ENCODE data around the gene H2BK1. TPM values are rescaled to one million over a fixed set of nuclear protein-coding genes. Genes with fewer than 3 reads are reported as not detected.

Gene H2BK1
- total RNA-seq, 2 donors from 2014 or later: 3.4 to 4.4 TPM

GRCh38 chr7:151198945-151199848, 11.1 kb downstream of the H2BK1 start:
- no peak for DNase-seq
- no peak overlapping the region for H3K27ac Mint-ChIP-seq
- no peaks in the 10 kb centered on the region for H3K9me3 Mint-ChIP-seq
- ATAC-seq (replicated peaks in 1 of 2): no peak
- peaks cover 9% of the 10 kb centered on the region for H3K27me3 Mint-ChIP-seq (ENCODE audit: low read depth)
- no peaks in the 10 kb centered on the region for H3K4me1 Mint-ChIP-seq (ENCODE audit: low read depth)
- no peak overlapping the region for H3K4me3 Mint-ChIP-seq
- H3K36me3 Mint-ChIP-seq (ENCODE audit: insufficient read depth in 2 of 2): no peaks in the 10 kb centered on the region

- Mint-ChIP-seq H3K9me3 (no peaks in the 10 kb centered on the region), H3K27ac (no peak overlapping the region), H3K36me3 (ENCODE audit: insufficient read depth in 2 of 2) (no peaks in the 10 kb centered on the region), H3K4me1 (ENCODE audit: low read depth) (no peaks in the 10 kb centered on the region), H3K4me3 (no peak overlapping the region), H3K27me3 (ENCODE audit: low read depth) (peaks cover 9% of the 10 kb centered on the region)
- ATAC-seq (replicated peaks in 1 of 2) (no peak), DNase-seq (no peak)
These were observed 12.4 kb downstream of the H2BK1 start for GRCh38 chr7:151197932-151198331.

GRCh38 chr7:151195616-151196450, 14.5 kb downstream of the H2BK1 start:
- no peak overlapping the region for H3K4me3 Mint-ChIP-seq
- H3K9me3 Mint-ChIP-seq: no peaks in the 10 kb centered on the region
- H3K27me3 Mint-ChIP-seq (ENCODE audit: low read depth): peaks cover 9% of the 10 kb centered on the region

GRCh38 chr7:151194188-151194587, 16.1 kb downstream of the H2BK1 start:
- Mint-ChIP-seq H3K27ac (no peak overlapping the region), H3K4me3 (no peak overlapping the region)
- no peak for ATAC-seq (replicated peaks in 1 of 2)

More at GRCh38 chr7:151195616-151196450, 14.5 kb downstream of the H2BK1 start:
- Mint-ChIP-seq H3K27ac (no peak overlapping the region), H3K4me1 (ENCODE audit: low read depth) (no peaks in the 10 kb centered on the region), H3K36me3 (ENCODE audit: insufficient read depth in 2 of 2) (no peaks in the 10 kb centered on the region)
- ATAC-seq (replicated peaks in 1 of 2) (no peak), DNase-seq (no peak)

GRCh38 chr7:151193203-151193978, 16.9 kb downstream of the H2BK1 start:
- Mint-ChIP-seq H3K36me3 (ENCODE audit: insufficient read depth in 2 of 2) (no peaks in the 10 kb centered on the region), H3K27me3 (ENCODE audit: low read depth) (peaks cover 9% of the 10 kb centered on the region), H3K4me3 (no peak overlapping the region), H3K27ac (no peak overlapping the region), H3K4me1 (ENCODE audit: low read depth) (no peaks in the 10 kb centered on the region), H3K9me3 (no peaks in the 10 kb centered on the region)
- no peak for DNase-seq
- ATAC-seq (replicated peaks in 1 of 2): no peak

More at GRCh38 chr7:151194188-151194587, 16.1 kb downstream of the H2BK1 start:
- Mint-ChIP-seq H3K36me3 (ENCODE audit: insufficient read depth in 2 of 2) (no peaks in the 10 kb centered on the region), H3K27me3 (ENCODE audit: low read depth) (peaks cover 9% of the 10 kb centered on the region), H3K4me1 (ENCODE audit: low read depth) (no peaks in the 10 kb centered on the region), H3K9me3 (no peaks in the 10 kb centered on the region)
- no peak for DNase-seq

- no peak for DNase-seq
- Mint-ChIP-seq H3K27me3 (ENCODE audit: low read depth) (peaks cover 9% of the 10 kb centered on the region), H3K36me3 (ENCODE audit: insufficient read depth in 2 of 2) (no peaks in the 10 kb centered on the region), H3K27ac (no peak overlapping the region), H3K4me3 (no peak overlapping the region), H3K4me1 (ENCODE audit: low read depth) (no peaks in the 10 kb centered on the region), H3K9me3 (no peaks in the 10 kb centered on the region)
- ATAC-seq (replicated peaks in 1 of 2): no peak
These were observed 18.2 kb downstream of the H2BK1 start for GRCh38 chr7:151192002-151192539.

GRCh38 chr7:151191544-151191943, 18.7 kb downstream of the H2BK1 start:
- DNase-seq: no peak
- Mint-ChIP-seq H3K9me3 (no peaks in the 10 kb centered on the region), H3K4me3 (no peak overlapping the region), H3K36me3 (ENCODE audit: insufficient read depth in 2 of 2) (no peaks in the 10 kb centered on the region), H3K27me3 (ENCODE audit: low read depth) (peaks cover 9% of the 10 kb centered on the region), H3K27ac (no peak overlapping the region), H3K4me1 (ENCODE audit: low read depth) (no peaks in the 10 kb centered on the region)
- ATAC-seq (replicated peaks in 1 of 2): no peak

- ATAC-seq (replicated peaks in 1 of 2): no peak
- Mint-ChIP-seq H3K4me3 (no peak overlapping the region), H3K9me3 (no peaks in the 10 kb centered on the region), H3K27ac (no peak overlapping the region), H3K4me1 (ENCODE audit: low read depth) (no peaks in the 10 kb centered on the region), H3K36me3 (ENCODE audit: insufficient read depth in 2 of 2) (no peaks in the 10 kb centered on the region), H3K27me3 (ENCODE audit: low read depth) (no peaks in the 10 kb centered on the region)
- no peak for DNase-seq
These were observed 21.2 kb downstream of the H2BK1 start for GRCh38 chr7:151189038-151189437.

GRCh38 chr7:151188252-151188542, 22.1 kb downstream of the H2BK1 start:
- DNase-seq (no peak), ATAC-seq (replicated peaks in 1 of 2) (no peak)
- no peak overlapping the region for H3K27ac Mint-ChIP-seq

GRCh38 chr7:151187409-151188251, 22.7 kb downstream of the H2BK1 start:
- H3K4me3 Mint-ChIP-seq: no peak overlapping the region
- H3K4me1 Mint-ChIP-seq (ENCODE audit: low read depth): no peaks in the 10 kb centered on the region
- H3K27ac Mint-ChIP-seq: no peak overlapping the region
- no peaks in the 10 kb centered on the region for H3K27me3 Mint-ChIP-seq (ENCODE audit: low read depth)
- DNase-seq (no peak), ATAC-seq (replicated peaks in 1 of 2) (no peak)
- no peaks in the 10 kb centered on the region for H3K9me3 Mint-ChIP-seq
- H3K36me3 Mint-ChIP-seq (ENCODE audit: insufficient read depth in 2 of 2): no peaks in the 10 kb centered on the region

More at GRCh38 chr7:151188252-151188542, 22.1 kb downstream of the H2BK1 start:
- no peaks in the 10 kb centered on the region for H3K36me3 Mint-ChIP-seq (ENCODE audit: insufficient read depth in 2 of 2)
- no peaks in the 10 kb centered on the region for H3K9me3 Mint-ChIP-seq
- H3K4me3 Mint-ChIP-seq: no peak overlapping the region
- H3K4me1 Mint-ChIP-seq (ENCODE audit: low read depth): no peaks in the 10 kb centered on the region
- no peaks in the 10 kb centered on the region for H3K27me3 Mint-ChIP-seq (ENCODE audit: low read depth)

- H3K9me3 Mint-ChIP-seq: no peaks in the 10 kb centered on the region
- no peaks in the 10 kb centered on the region for H3K27me3 Mint-ChIP-seq (ENCODE audit: low read depth)
- H3K36me3 Mint-ChIP-seq (ENCODE audit: insufficient read depth in 2 of 2): no peaks in the 10 kb centered on the region
- H3K27ac Mint-ChIP-seq: no peak within 1 kb of the TSS
- no peak within 1 kb of the TSS for H3K4me3 Mint-ChIP-seq
- H3K4me1 Mint-ChIP-seq (ENCODE audit: low read depth): no peaks in the 10 kb centered on the region
- ATAC-seq (replicated peaks in 1 of 2) (no peak), DNase-seq (no peak)
These were observed 23.5 kb downstream of the H2BK1 start, which contains the start of gene ASB10 for GRCh38 chr7:151186640-151187408. Gene ASB10, minus strand, starts transcription at chr7:151187250. Its CDS starts 120 bp downstream, at chr7:151187130.
